Mucosa of descending colon (tissue), 3 donors: Measurements from ENCODE around the gene FAM83B. TPM values are rescaled to one million over a fixed set of nuclear protein-coding genes. Genes with fewer than 3 reads are reported as not detected.
A peak's percentile ranks its signal among the peaks of the same experiment; 100 is the strongest.

Experiments
- ATAC-seq: fragments of 200-7000 bp; cut with Tn5 transposase; one replicate; pipeline ENCODE4 v1.9.1; 2020; ENCODE audit warnings: mild to moderate bottlenecking, moderate library complexity
- DNase-seq, 3 donors: peaks; one replicate each; pipeline ENCODE4 v3.0.0-alpha.2; 2020
- H3K36me3 ChIP-seq: fragments of 200-600 bp; one replicate; pipeline ENCODE4 v1.8.0; 2021; ENCODE audit warnings: low read depth, mild to moderate bottlenecking
- H3K4me1 ChIP-seq: fragments of 200-600 bp; one replicate; pipeline ENCODE4 v1.8.0; 2021; ENCODE audit warnings: low read depth, mild to moderate bottlenecking
- H3K4me3 ChIP-seq: fragments of 200-600 bp; one replicate; pipeline ENCODE4 v1.8.0; 2021; ENCODE audit warnings: mild to moderate bottlenecking
- H3K9me3 ChIP-seq: fragments of 200-600 bp; one replicate; pipeline ENCODE4 v1.8.0; 2021; ENCODE audit warnings: mild to moderate bottlenecking
- intact Hi-C, 2 donors: fragments of 100-400 bp; cut with DNase I in 1 of 2; cut with micrococcal nuclease in 1 of 2; formaldehyde crosslinking; loops; one replicate each; pipeline versions ENCODE4 v1.11.0 to v1.11.1; 2022; cut with DNase I, micrococcal nuclease
- total RNA-seq, 3 donors: library from RNA; stranded (reverse); fragmentation: NEBNext Ultra II Directional in 2 of 3; extraction: Animal tissue kit (Norgen Biotek cat#: 25700) in 2 of 3; gene quantifications; one replicate each; pipeline versions ENCODE4 v1.2.1 to v1.2.4, GENCODE V29; 2021 to 2023
- TF ChIP-seq, protein P1 (sequence below): fragments of 200-600 bp; IDR thresholded peaks from one replicate; pipeline ENCODE4 v1.8.0; 2022; ENCODE audit warnings: antibody characterized with exemption, mild to moderate bottlenecking
- donor health status: DM: no; HTN: no; CAD: no; lungs with moderate emphysema.
- donor health status: DM: no; HTN: no; CAD: no.
- donor health status: DM: no; HTN: yes; CAD: no.

FAM83B gene
- total RNA-seq, 3 donors from 2014 or later, result 17.5 to 46.5 (median 39.5) TPM

DNA sequence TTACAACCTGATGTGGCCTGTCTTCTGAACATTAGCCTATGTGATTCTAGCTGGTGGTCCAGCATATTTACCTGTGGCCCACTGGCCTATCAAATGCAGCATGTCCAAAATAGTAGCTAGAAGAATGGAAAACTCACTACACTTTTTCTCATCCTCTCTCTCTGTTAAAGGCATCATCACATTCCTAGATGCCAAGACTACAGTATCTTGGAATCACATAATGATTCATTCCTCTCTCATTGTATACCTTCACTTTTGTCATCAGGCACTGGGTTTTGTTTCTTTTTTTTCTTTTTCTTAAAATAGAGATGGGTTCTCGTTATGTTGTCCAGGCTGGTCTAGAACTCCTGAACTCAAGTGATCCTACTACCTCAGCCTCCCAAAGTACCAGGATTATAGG, 45.0 kb downstream of the FAM83B start:
- DNase-seq (no peak), ATAC-seq (no peak)
- TF ChIP-seq, protein P1, sequence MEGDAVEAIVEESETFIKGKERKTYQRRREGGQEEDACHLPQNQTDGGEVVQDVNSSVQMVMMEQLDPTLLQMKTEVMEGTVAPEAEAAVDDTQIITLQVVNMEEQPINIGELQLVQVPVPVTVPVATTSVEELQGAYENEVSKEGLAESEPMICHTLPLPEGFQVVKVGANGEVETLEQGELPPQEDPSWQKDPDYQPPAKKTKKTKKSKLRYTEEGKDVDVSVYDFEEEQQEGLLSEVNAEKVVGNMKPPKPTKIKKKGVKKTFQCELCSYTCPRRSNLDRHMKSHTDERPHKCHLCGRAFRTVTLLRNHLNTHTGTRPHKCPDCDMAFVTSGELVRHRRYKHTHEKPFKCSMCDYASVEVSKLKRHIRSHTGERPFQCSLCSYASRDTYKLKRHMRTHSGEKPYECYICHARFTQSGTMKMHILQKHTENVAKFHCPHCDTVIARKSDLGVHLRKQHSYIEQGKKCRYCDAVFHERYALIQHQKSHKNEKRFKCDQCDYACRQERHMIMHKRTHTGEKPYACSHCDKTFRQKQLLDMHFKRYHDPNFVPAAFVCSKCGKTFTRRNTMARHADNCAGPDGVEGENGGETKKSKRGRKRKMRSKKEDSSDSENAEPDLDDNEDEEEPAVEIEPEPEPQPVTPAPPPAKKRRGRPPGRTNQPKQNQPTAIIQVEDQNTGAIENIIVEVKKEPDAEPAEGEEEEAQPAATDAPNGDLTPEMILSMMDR, result no peak
- Histone ChIP-seq H3K4me1 (no peaks in the 10 kb centered on the region), H3K9me3 (no peaks in the 10 kb centered on the region), H3K36me3 (no peaks in the 10 kb centered on the region), H3K4me3 (no peak overlapping the region)
- intact Hi-C loops, result no loop called here

DNA sequence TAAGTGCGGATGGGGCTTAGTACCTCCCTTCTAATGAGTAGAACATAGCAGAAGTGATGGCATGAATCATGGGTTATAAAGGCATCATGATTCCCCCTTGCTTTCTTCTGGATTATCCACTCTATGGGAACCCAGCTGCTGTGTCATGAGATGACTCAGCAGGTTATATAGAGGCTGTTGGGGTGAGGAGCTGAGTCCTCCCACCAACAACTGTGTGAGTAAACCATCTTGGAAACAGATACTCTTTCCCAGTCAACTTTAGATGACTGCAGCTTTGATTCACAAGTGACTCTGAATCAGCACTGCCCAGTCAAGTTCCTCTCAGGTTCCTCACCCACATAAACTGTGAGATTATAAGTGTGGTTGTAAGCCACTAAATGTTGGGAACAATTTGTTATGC, 46.3 kb downstream of the FAM83B start:
- peaks cover 6% of the 10 kb centered on the region for H3K4me1 ChIP-seq
- no peaks in the 10 kb centered on the region for H3K9me3 ChIP-seq
- no peak overlapping the region for H3K4me3 ChIP-seq
- intact Hi-C loops, result no loop called here
- TF ChIP-seq, protein P1, result no peak
- peak; percentile 84 for ATAC-seq
- H3K36me3 ChIP-seq, result no peaks in the 10 kb centered on the region
- no peak for DNase-seq

DNA sequence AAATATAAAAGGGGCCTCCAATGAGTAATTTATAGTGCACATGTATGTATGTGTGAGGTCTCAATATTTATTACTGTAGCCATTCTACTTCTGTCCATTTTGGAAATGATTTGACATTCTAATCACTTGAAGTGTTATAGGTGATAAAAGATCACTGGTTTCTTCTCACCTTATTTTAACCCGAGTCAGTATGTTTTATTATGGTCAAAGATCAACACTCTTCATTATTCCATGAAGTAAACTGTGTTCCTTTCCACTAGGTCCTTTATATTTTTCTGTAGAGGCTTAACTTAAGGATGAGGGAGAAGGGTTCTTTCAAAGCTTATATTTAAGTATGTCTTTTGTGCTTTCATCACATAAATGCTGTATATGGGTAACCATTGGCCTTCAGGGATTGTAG, 47.2 kb downstream of the FAM83B start:
- DNase-seq (no peak), ATAC-seq (peak; percentile 64)
- TF ChIP-seq, protein P1, result no peak
- Histone ChIP-seq H3K36me3 (no peaks in the 10 kb centered on the region), H3K4me3 (no peak overlapping the region), H3K4me1 (peaks cover 6% of the 10 kb centered on the region), H3K9me3 (no peaks in the 10 kb centered on the region)
- intact Hi-C loops, result no loop called here

DNA sequence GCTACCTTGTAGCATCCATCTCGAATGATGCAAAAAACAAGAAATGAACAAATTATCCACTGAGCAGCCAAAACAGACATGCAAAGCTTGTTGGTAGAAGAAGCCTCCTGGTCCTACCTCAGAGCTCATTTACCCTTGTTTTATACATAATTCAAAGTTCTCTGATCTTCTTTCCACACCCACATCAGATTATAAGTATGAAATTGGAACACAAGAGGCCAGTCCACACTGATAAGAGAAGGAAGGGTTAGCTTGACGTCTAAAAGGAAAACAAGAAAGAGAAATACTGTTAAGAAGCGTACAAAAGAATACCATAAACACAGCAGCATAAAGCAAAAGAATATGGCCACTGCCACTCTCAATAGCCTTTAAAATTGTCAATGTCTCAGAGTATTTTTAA, 49.7 kb downstream of the FAM83B start:
- intact Hi-C loops, result no loop called here
- H3K36me3 ChIP-seq, result no peaks in the 10 kb centered on the region
- TF ChIP-seq, protein P1, result no peak
- no peak overlapping the region for H3K4me3 ChIP-seq
- H3K4me1 ChIP-seq, result peaks cover 6% of the 10 kb centered on the region
- DNase-seq (no peak), ATAC-seq (peak; percentile 49)
- H3K9me3 ChIP-seq, result no peaks in the 10 kb centered on the region

DNA sequence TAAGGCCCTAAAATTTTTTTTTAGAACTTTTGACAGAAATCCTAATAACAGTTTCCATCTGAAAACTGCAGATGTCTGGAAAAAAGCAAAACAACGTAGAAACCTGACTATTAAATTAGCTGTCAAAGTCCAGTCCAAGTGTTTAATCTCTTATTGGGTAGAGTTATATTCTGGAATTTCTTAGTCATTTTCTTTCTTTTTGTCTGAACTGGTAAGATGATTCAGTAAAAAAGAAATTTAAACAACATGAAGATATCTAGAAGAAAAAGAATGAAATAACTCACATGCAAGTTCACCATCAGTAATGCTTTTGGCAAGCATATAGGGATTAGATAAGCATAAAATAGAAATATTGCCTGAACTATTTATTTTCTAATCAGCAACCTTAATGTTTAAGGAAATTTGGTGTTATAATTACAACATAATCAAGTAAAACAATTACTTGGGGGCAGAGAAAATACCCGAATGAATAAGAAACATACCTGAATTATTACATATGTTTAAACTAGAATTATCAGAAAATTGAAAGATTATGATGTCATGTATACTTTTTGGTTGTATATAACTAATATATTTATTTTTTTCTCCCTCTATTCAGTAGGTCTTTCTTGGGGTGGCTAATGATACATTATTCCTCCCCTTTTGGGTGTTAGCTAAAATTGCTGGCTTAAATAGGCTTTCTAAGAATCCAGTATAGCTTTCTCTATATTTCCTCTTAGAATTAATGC, 51.1 kb downstream of the FAM83B start:
- peaks cover 6% of the 10 kb centered on the region for H3K4me1 ChIP-seq
- TF ChIP-seq, protein P1, result no peak
- intact Hi-C loops, result no loop called here
- DNase-seq (no peak), ATAC-seq (no peak)
- H3K36me3 ChIP-seq, result no peaks in the 10 kb centered on the region
- H3K4me3 ChIP-seq, result no peak overlapping the region
- H3K9me3 ChIP-seq, result no peaks in the 10 kb centered on the region

DNA sequence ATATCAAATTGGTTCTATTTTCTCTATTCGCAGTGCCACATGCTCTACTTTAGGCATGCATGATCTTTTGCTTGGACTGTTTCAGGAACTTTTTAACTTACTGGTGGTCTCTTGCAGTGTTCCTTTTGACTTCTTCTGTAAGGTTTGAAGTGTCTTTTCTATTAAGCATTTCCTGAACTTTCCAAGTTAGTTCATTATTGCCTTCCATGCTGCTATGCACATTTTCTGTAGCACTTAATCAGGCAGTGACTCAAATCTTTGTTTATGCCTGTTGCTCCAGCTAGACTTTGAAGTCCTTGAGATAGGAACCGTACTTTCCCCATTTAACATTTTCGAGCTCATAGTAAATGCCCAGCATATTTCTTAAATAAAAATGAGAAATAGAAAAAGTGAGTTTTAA, 52.2 kb downstream of the FAM83B start:
- intact Hi-C loops, result no loop called here
- no peaks in the 10 kb centered on the region for H3K36me3 ChIP-seq
- TF ChIP-seq, protein P1, result no peak
- H3K9me3 ChIP-seq, result no peaks in the 10 kb centered on the region
- ATAC-seq (no peak), DNase-seq (no peak)
- H3K4me3 ChIP-seq, result no peak overlapping the region
- H3K4me1 ChIP-seq, result peaks cover 6% of the 10 kb centered on the region
